ENCODE measurements around the gene COL9A2.

COL9A2 gene

DNA sequence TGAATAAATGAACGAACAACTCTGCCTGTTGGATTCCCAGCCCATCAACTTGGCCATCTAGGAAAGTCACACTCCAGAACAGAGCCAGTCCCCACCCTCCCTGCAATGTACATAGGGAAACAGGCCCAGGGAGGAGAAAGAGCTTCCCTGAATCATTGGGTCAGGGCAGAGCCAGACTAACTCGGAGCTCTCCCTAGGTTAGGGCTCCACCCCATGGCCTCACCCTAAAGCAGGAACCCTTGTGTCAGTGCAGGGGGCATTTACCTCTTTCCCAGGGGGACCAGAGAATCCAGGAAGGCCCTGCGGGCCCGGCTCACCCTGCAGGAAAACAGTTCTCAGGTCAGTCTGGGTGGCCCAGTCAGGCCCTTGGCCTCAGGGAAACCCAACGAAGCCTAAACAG, 11.6 kb downstream of the COL9A2 start:
- Mint-ChIP-seq H3K36me3 (no peaks in the 10 kb centered on the region), H3K27me3 (no peaks in the 10 kb centered on the region), H3K4me3 (no peak overlapping the region), H3K4me1 (no peaks in the 10 kb centered on the region), H3K9me3 (no peaks in the 10 kb centered on the region), H3K27ac (no peak overlapping the region)
- DNase-seq: peak; percentile 40
- CTCF ChIA-PET: interaction anchor here (1.0 to 2.0 kb wide), 6 partner anchors 11 to 162 kb away, joined by 4 to 19 read pairs (median 8); partner anchors contain the start of gene COL9A2

DNA sequence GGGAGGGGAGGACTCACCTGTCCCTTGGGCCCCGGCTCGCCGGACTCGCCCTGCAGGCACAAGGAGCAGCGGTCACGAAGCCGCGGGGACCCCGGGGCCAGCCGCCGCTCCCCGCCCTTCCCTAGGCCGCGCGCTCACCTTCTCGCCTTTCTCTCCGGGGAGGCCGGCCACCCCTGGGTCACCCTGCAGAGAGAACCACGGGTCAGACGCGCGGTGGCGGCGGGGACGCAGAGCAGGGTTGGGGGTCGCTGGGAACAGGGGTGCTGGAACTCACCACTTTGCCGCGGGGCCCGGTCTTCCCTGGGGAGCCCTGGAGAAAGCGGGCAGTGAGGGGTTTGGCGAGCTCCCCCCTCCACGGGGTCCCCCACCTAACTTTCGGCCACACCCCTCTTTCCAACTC, 13.3 kb downstream of the COL9A2 start:
- no peaks in the 10 kb centered on the region for H3K9me3 Mint-ChIP-seq
- H3K4me3 Mint-ChIP-seq: no peak overlapping the region
- no peak for DNase-seq
- CTCF ChIA-PET: no interaction called here
- no peaks in the 10 kb centered on the region for H3K4me1 Mint-ChIP-seq
- no peaks in the 10 kb centered on the region for H3K36me3 Mint-ChIP-seq
- no peak overlapping the region for H3K27ac Mint-ChIP-seq
- H3K27me3 Mint-ChIP-seq: no peaks in the 10 kb centered on the region

DNA sequence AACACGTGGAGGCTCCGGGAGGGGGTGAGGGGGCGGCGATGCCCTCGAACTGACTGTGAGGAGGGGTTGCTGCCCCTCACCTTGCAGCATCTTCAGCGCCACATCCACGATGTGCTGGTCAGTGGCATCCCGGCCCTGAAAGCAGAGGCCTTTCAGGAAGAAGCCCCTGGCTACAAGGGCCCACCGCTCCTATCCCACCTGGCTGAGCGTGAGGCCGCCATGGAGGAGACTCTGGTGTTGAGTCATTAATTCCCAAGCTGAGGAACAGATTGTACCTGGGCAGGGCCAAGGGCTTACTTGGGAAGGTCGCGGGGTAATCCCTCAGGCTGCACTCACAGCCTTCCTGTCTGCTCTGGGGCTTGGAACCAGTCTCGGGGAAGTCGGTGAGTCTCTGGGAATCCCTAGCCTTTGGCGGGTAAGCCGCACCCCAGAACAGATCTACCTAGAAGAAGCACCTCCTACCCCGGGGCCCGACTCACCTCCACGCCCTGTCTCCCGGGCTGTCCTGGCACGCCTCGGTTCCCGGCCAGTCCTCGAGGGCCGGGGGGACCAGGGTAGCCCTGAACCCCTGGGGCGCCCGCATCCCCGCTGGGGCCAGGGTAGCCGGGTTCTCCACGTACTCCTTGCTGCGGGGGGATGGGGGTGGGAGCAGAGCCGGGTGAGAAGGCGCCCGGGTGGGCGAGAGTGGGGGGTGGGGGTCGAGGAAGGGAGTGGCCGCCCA, 13.9 kb downstream of the COL9A2 start:
- CTCF ChIA-PET: no interaction called here
- H3K36me3 Mint-ChIP-seq: no peaks in the 10 kb centered on the region
- DNase-seq: no peak
- no peaks in the 10 kb centered on the region for H3K9me3 Mint-ChIP-seq
- H3K4me3 Mint-ChIP-seq: no peak overlapping the region
- H3K4me1 Mint-ChIP-seq: no peaks in the 10 kb centered on the region
- no peak overlapping the region for H3K27ac Mint-ChIP-seq
- H3K27me3 Mint-ChIP-seq: no peaks in the 10 kb centered on the region

DNA sequence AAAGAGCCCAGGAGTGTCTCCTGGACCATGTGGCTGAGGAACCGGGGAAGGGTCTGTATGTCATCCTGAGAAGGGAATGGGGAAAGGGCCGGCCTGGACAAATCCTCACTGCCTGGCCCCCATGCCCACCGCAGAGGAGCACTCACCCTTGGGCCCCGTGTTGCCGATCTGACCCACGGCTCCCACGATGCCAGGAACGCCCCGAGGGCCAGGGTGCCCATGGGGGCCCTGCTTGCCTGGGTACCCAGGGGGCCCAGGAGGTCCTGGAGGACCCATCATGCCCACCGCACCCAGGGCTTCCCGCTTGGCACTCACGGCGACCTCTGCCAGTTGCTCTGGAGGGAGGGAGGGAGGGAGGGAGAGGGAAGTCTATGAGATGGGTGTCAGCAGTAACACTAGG, 14.6 kb downstream of the COL9A2 start:
- no peak for DNase-seq
- H3K4me3 Mint-ChIP-seq: no peak overlapping the region
- H3K36me3 Mint-ChIP-seq: no peaks in the 10 kb centered on the region
- H3K9me3 Mint-ChIP-seq: no peaks in the 10 kb centered on the region
- H3K27me3 Mint-ChIP-seq: no peaks in the 10 kb centered on the region
- H3K4me1 Mint-ChIP-seq: no peaks in the 10 kb centered on the region
- CTCF ChIA-PET: no interaction called here
- no peak overlapping the region for H3K27ac Mint-ChIP-seq

DNA sequence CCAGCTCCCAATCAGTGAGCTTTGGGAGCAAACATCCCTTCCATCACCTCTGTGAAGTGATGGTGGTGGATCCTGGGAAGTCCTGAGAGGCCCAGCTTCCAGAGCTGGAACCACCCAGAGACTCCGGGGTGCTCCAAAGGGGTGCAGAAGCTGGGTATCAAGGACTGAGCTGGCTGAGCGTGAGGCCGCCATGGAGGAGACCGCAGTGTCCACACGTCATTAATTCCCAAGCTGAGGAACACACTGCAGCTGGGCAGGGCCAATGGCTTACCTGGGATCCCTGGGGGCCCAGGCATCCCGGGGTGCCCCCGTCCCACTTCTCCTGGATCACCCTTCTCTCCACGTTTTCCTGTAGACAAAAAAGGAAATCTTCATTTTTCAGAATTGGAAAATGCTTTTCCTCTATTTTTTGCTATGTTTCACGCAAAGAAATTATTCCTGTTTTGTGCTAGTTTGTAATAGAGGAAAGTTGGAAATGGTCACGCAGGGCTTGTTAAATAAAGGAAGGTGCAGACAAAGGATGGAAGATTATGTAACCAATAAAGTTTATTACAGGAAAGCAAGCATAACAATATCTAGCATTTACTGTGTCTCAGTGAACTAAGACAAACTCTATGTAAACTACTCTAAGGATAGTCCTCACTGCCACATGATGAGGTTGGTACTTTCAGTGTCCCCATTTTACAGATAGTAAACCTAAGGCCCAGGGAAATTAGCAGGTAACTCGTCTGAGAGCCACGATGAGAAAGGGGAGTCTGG, 15.4 kb downstream of the COL9A2 start:
- Mint-ChIP-seq H3K36me3 (no peaks in the 10 kb centered on the region), H3K27me3 (no peaks in the 10 kb centered on the region), H3K4me3 (no peak overlapping the region), H3K27ac (no peak overlapping the region), H3K9me3 (no peaks in the 10 kb centered on the region), H3K4me1 (no peaks in the 10 kb centered on the region)
- no peak for DNase-seq
- CTCF ChIA-PET: no interaction called here

DNA sequence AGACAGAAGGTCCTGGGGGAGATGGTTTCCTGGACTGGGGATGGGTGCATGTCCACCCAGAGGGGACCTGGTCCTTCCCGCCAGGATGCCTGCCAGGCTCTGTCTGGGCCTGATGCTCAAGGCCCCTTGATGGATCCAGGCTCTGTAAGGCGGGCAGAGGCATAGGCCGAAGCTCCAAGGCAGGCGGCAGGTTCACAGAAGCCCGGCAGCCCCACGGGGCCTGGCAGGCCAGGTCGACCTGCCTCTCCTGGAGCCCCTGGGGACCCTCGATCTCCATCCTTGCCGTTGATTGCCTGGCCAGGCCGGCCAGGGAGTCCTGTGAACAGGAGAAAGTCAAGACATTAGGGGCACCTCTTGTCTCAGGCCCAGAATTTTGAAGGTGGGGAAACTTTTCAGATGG, 16.0 kb downstream of the COL9A2 start:
- Mint-ChIP-seq H3K27ac (no peak overlapping the region), H3K4me1 (no peaks in the 10 kb centered on the region), H3K27me3 (no peaks in the 10 kb centered on the region), H3K9me3 (no peaks in the 10 kb centered on the region), H3K4me3 (no peak overlapping the region), H3K36me3 (no peaks in the 10 kb centered on the region)
- CTCF ChIA-PET: no interaction called here
- DNase-seq: no peak

DNA sequence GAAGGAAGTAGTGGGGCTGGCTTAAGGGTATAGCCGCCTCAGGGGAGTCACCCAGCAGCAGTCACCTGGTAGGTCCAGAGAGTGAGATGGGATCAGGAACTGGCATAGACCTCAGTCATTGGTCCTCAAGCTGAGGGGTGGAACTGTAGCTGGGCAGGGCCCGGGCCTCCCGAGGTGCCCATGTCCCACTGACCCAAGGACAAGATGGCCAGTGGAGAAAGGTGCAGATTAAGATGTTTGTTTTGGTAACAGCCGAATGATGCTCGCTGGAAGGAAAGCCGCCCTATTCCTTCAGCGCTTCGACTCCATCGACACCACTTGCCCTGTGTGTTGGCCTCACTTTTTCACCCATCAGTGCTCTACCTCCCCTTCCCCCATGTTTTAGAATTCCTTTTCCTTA, 16.4 kb downstream of the COL9A2 start:
- H3K27ac Mint-ChIP-seq: no peak overlapping the region
- H3K4me1 Mint-ChIP-seq: no peaks in the 10 kb centered on the region
- H3K36me3 Mint-ChIP-seq: no peaks in the 10 kb centered on the region
- H3K4me3 Mint-ChIP-seq: no peak overlapping the region
- no peaks in the 10 kb centered on the region for H3K27me3 Mint-ChIP-seq
- DNase-seq: no peak
- CTCF ChIA-PET: no interaction called here
- no peaks in the 10 kb centered on the region for H3K9me3 Mint-ChIP-seq

DNA sequence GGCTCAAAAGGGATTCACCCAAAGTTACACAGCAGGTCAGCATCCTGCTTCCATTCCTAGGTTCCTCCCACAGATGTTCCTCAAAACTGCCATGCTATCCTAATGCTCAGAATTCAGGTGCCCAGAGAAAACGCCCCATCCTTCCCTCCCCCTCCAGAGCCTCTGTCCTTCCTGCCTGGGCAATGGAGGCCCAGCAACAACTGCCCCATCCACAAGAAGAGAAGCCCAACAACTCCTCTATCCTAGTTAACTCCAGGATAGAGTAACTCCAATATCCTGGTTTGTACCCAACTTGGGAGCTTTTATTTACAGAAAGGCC, 16.9 kb downstream of the COL9A2 start:
- CTCF ChIA-PET: interaction anchor here (1.0 to 1.1 kb wide), 2 partner anchors 38 to 148 kb away, joined by 3 read pairs; no protein-coding TSS in a partner anchor
- Mint-ChIP-seq H3K9me3 (no peaks in the 10 kb centered on the region), H3K36me3 (no peaks in the 10 kb centered on the region), H3K4me3 (no peak overlapping the region), H3K4me1 (no peaks in the 10 kb centered on the region), H3K27me3 (no peaks in the 10 kb centered on the region), H3K27ac (no peak overlapping the region)
- DNase-seq: no peak

DNA sequence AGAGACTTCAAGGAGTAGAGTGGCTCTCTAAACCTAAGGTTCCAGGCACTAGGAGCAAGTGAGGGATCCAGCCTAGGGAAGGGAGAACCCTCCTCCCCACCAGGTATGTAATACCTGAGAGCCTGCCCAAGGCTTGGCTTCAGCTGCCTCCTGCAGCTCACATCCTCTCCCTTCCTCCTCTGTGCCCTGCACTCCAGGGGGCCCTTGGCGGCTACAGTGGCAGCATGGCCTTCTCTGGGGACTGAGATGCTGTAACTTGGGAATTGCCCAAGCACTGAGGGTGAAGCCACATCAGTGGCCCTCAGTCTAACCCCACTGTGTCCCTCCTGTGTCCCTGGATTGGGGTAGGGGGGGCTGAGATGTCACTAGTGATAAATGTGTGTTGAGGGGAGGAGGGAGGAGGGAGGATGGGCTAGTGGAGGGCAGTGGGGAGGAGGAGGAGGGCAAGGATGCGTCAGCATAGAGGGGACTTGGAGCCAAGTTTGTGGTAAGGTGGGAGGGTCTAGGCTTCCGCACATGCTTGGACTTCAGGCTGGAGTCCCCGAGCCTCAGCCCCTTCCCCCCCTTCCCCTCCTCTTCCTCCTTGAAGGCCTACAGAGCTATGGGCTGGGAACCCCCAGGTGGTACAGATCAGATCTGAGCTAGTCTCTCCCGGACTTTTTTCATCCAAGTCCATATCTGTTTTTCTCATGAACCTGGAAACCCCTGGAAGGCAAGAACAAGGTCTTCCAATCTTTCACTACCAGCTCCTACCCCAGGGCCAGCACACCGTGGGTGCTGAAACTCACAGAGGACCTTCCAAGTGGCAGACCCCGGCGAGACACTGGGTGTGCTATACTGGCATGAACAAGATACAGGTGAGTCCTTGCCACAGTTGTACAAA, 17.5 kb downstream of the COL9A2 start:
- no peaks in the 10 kb centered on the region for H3K9me3 Mint-ChIP-seq
- no peak overlapping the region for H3K27ac Mint-ChIP-seq
- no peaks in the 10 kb centered on the region for H3K27me3 Mint-ChIP-seq
- CTCF ChIA-PET: interaction anchor here (1.0 to 2.2 kb wide), 3 partner anchors 39 to 148 kb away, joined by 3 to 10 read pairs (median 3); no protein-coding TSS in a partner anchor
- peaks cover 4% of the 10 kb centered on the region for H3K36me3 Mint-ChIP-seq
- H3K4me3 Mint-ChIP-seq: no peak overlapping the region
- H3K4me1 Mint-ChIP-seq: no peaks in the 10 kb centered on the region
- no peak for DNase-seq

DNA sequence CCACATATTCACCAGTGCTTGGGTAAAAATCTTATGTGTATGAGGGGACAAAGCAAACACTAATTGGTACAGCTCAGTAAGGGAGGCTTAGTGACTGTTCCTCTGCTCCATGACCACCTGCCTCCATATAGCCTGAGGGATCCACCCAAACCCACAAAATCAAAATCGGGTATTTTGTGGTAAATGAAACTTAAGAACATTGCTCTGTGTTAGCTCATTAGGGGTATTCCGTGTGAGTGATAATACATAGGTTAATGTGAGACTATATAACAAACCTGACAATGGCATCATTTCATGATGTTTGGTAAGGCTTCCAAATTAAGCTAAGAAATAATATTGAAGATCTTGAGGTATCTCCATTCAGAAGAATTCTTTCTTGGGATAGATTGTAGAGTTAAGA, 25.8 kb downstream of the COL9A2 start:
- Mint-ChIP-seq H3K27ac (no peak overlapping the region), H3K4me1 (peaks cover 9% of the 10 kb centered on the region), H3K9me3 (no peaks in the 10 kb centered on the region), H3K27me3 (no peaks in the 10 kb centered on the region), H3K36me3 (peaks cover 52% of the 10 kb centered on the region), H3K4me3 (no peak overlapping the region)
- CTCF ChIA-PET: interaction anchor here (1.5 kb wide), 1 partner anchor 47 kb away, joined by 7 read pairs; no protein-coding TSS in a partner anchor
- DNase-seq: no peak

DNA sequence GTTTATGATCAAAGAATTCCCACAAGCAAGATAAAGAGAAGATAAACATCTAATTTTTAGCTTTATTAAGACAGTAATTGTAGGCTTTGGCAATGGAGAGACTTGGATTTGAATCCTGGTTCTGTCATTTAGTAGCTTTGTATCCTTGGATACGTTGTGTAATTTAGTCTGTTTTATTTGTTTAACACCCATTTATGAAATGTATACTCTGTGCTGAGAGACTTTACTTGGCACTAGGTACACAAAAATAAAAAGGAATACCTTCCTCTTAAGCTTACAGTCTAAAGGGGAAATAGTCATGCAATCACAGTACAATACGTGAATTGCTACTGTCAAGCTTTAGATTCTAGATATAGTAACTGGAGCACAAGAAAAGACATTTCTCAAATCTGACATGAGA, 35.2 kb downstream of the COL9A2 start:
- Mint-ChIP-seq H3K9me3 (no peaks in the 10 kb centered on the region), H3K27me3 (no peaks in the 10 kb centered on the region), H3K36me3 (peaks cover 19% of the 10 kb centered on the region), H3K4me1 (no peaks in the 10 kb centered on the region), H3K4me3 (no peak overlapping the region), H3K27ac (no peak overlapping the region)
- DNase-seq: no peak
- CTCF ChIA-PET: interaction anchor here (1.1 to 2.2 kb wide), 5 partner anchors 33 to 568 kb away, joined by 3 to 9 read pairs (median 4); no protein-coding TSS in a partner anchor

DNA sequence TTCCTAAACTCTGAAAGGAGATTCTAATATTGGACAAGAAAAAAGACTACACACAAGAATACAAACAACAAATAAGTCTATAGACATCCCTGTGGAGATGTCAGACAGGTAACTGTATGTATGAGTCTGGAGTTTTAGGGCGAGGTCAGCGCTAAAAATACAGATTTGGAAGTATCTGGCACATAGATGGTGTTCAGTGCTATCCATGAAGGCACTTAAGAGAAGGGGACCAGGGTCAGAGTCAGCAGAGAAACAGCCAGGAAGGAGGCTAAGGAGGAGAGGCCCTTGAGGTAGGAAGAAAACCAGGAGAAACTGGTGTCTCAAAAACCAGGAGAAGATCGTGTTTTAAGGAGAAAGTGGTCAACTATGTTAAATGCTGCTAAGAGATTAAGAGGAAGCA, 41.0 kb downstream of the COL9A2 start:
- H3K9me3 Mint-ChIP-seq: no peaks in the 10 kb centered on the region
- H3K36me3 Mint-ChIP-seq: peaks cover 34% of the 10 kb centered on the region
- DNase-seq: no peak
- H3K4me1 Mint-ChIP-seq: no peaks in the 10 kb centered on the region
- H3K27me3 Mint-ChIP-seq: no peaks in the 10 kb centered on the region
- CTCF ChIA-PET: no interaction called here
- H3K4me3 Mint-ChIP-seq: no peak overlapping the region
- no peak overlapping the region for H3K27ac Mint-ChIP-seq

DNA sequence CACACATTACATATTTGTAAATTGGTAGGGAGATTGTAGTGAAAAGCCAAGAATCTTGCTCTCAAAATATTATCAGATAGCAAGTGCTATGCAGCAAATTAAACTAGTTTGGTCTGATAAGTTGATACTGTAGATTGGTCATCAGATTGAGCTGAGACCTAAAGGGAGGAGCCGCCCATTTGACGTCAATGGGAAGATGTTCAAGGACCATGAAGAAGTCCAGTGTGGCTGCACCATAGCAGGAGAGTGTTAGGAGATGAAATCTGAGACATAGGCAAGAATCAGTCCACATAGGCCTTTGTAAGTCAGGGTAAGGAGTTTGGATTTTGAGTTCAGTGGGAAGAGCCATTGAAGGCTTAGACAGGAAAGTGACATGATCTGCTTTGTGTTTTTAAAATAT, 42.8 kb downstream of the COL9A2 start:
- DNase-seq: no peak
- H3K4me3 Mint-ChIP-seq: no peak overlapping the region
- CTCF ChIA-PET: interaction anchor here (1.0 to 2.0 kb wide), 2 partner anchors 41 to 121 kb away, joined by 3 to 7 read pairs; no protein-coding TSS in a partner anchor
- no peaks in the 10 kb centered on the region for H3K9me3 Mint-ChIP-seq
- H3K4me1 Mint-ChIP-seq: no peaks in the 10 kb centered on the region
- peaks cover 43% of the 10 kb centered on the region for H3K36me3 Mint-ChIP-seq
- no peak overlapping the region for H3K27ac Mint-ChIP-seq
- no peaks in the 10 kb centered on the region for H3K27me3 Mint-ChIP-seq

DNA sequence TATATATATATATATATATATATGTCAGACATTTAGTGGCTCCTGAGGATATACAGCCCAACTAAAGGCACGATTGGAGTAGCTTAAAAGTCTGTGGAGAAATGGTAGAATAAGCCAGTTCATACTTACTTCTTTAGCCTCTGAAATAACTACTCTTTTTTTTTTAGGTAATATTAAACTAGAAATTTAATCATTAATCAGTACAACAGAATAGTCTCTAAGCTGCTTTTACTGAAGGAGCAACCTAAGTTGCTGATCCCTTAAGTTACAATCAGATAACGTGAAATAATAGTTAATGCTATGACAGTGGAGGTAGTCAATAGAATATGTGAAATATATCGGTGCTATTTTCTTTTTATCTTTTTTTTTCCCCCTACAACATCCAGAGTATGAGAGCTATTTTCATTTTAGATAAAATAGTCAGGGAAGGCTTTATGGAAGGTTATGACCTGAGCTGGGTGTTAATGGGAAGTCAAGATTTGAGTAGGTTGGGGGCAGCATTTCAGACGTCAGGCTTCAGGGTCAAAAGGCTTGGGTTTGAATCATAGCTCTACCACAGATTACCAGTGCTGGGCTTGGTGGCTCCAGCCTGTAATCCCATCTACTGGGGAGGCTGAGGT, 43.4 kb downstream of the COL9A2 start:
- CTCF ChIA-PET: interaction anchor here (0.7 to 2.0 kb wide), 4 partner anchors 41 to 175 kb away, joined by 3 to 7 read pairs (median 3); no protein-coding TSS in a partner anchor
- H3K4me3 Mint-ChIP-seq: no peak overlapping the region
- H3K27me3 Mint-ChIP-seq: no peaks in the 10 kb centered on the region
- H3K27ac Mint-ChIP-seq: no peak overlapping the region
- peaks cover 39% of the 10 kb centered on the region for H3K36me3 Mint-ChIP-seq
- H3K4me1 Mint-ChIP-seq: no peaks in the 10 kb centered on the region
- no peaks in the 10 kb centered on the region for H3K9me3 Mint-ChIP-seq
- DNase-seq: no peak
